Measurements from ENCODE around the gene STX11. TPM values are rescaled to one million over a fixed set of nuclear protein-coding genes. Genes with fewer than 3 reads are reported as not detected.

The STX11 gene
- polyA plus RNA-seq, 2 of the 4 experiments (the other 2 are of a cell fraction): 0.36 to 0.78 TPM

- Histone ChIP-seq H3K9me3 (no peaks in the 10 kb centered on the region), H3K4me1 (no peaks in the 10 kb centered on the region), H3K27ac (no peak overlapping the region), H3K4me3 (no peak overlapping the region), H3K4me2 (no peak overlapping the region)
- FAIRE-seq (no peak), DNase-seq (ENCODE audit: low read depth in 1 of 2, low spot score in 1 of 2) (no peak), ATAC-seq (no peak)
- WGBS (ENCODE audit: missing lambda C conversion rate): 40% methylated on average over 4 of the region's 4 CpGs
- CTCF ChIA-PET: interaction anchor here (0.8 to 1.5 kb wide), 9 partner anchors 10 to 414 kb away, joined by 3 to 6 read pairs (median 3); no protein-coding TSS in a partner anchor
- TF ChIP-seq HDAC2 (IDR thresholded peaks at IDR 0.05) (no peak), RAD21 (conservative IDR thresholded peaks at IDR 0.05 in 1 of 2, IDR thresholded peaks at IDR 0.05 in 1 of 2) (no peak), KDM1A (IDR thresholded peaks at IDR 0.05; ENCODE audit: low read depth) (no peak), MAZ (IDR thresholded peaks at IDR 0.05; ENCODE audit: borderline replicate concordance, low read depth, low read length) (no peak), CHD4 (IDR thresholded peaks at IDR 0.05; ENCODE audit: borderline replicate concordance) (no peak), POLR2AphosphoS2 (conservative IDR thresholded peaks at IDR 0.05; ENCODE audit: low read length) (no peak), ZNF302 (CRISPR knock-in tag; IDR thresholded peaks at IDR 0.05) (no peak), RARB (CRISPR knock-in tag; IDR thresholded peaks at IDR 0.05) (no peak), E2F6 (IDR thresholded peaks at IDR 0.05; ENCODE audit: borderline replicate concordance, low read depth) (no peak), ZC3H11A (IDR thresholded peaks at IDR 0.05) (no peak), EHF (CRISPR knock-in tag; IDR thresholded peaks at IDR 0.05) (no peak), NPAS2 (CRISPR knock-in tag; IDR thresholded peaks at IDR 0.05; ENCODE audit: borderline replicate concordance) (no peak), HES2 (IDR thresholded peaks at IDR 0.05) (no peak), HEYL (CRISPR knock-in tag; IDR thresholded peaks at IDR 0.05) (no peak), RCOR1 (IDR thresholded peaks at IDR 0.05; ENCODE audit: low read depth, low read length) (no peak)
- POLR2A ChIA-PET: interaction anchor here (1.0 kb wide), 1 partner anchor 374 kb away, joined by 3 read pairs; no protein-coding TSS in a partner anchor
Measured at GRCh38 chr6:144104488-144104887, 45.8 kb upstream of the STX11 start.

DNA sequence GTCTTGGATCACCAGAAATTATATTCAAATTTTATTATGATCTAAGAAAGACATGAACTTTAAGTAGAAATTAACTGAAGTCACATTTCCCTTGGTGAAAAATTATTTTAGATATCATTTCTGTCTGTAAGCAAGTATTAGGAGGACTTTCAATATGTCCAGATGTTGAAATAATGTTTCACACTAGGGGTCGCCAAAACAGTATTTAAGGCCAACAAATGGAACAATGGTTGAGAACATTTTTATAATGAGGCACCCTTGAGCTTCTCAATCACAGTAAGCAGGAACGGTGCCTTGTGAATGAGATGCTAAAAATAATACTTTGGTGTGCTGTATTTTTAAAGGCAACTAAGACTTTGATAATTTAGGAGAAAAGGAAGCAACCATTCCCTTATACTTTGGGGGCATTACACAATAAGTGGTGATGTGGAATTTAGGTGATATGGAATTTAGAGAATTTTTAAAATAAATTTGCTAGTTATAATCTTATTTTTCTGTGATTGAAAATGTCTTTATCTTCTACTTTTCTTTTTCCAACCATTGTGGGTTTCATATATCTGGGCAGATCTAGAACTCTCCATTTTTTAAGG, 45.3 kb upstream of the STX11 start:
- Histone ChIP-seq H3K27ac (no peak overlapping the region), H3K4me1 (no peaks in the 10 kb centered on the region), H3K9me3 (no peaks in the 10 kb centered on the region), H3K4me3 (no peak overlapping the region), H3K4me2 (no peak overlapping the region)
- ChIA-PET POLR2A (interaction anchor here (1.0 kb wide), 1 partner anchor 373 kb away, joined by 3 read pairs; no protein-coding TSS in a partner anchor), CTCF (interaction anchor here (0.6 to 1.5 kb wide), 10 partner anchors 10 to 413 kb away, joined by 3 to 6 read pairs (median 3); no protein-coding TSS in a partner anchor)
- no peak for TF ChIP-seq MAFK (IDR thresholded peaks at IDR 0.05; ENCODE audit: partially characterized antibody)
- TF ChIP-seq HDAC2 (IDR thresholded peaks at IDR 0.05): no peak
- peak; percentile 73 for TF ChIP-seq CTCF (IDR thresholded peaks at IDR 0.05)
- TF ChIP-seq RAD21 (conservative IDR thresholded peaks at IDR 0.05 in 1 of 2, IDR thresholded peaks at IDR 0.05 in 1 of 2): peak; percentile 81 to 87
- peak; percentile 83 for TF ChIP-seq SMC3 (IDR thresholded peaks at IDR 0.05)
- ATAC-seq (peak; percentile 68 to 80; a peak in 3 of 6 replicates), FAIRE-seq (no peak), DNase-seq (ENCODE audit: low read depth in 1 of 2, low spot score in 1 of 2) (peak; percentile 44 to 67)
- WGBS (ENCODE audit: missing lambda C conversion rate): 0% methylated on average over 2 of the region's 2 CpGs

GRCh38 chr6:144106206-144106605, 44.1 kb upstream of the STX11 start:
- Histone ChIP-seq H3K4me2 (no peak overlapping the region), H3K4me1 (no peaks in the 10 kb centered on the region), H3K27ac (no peak overlapping the region), H3K9me3 (no peaks in the 10 kb centered on the region), H3K4me3 (no peak overlapping the region)
- WGBS (ENCODE audit: missing lambda C conversion rate): 67% methylated on average over 1 of the region's 1 CpG
- CTCF ChIA-PET: interaction anchor here (0.6 to 0.9 kb wide), 3 partner anchors 98 to 198 kb away, joined by 3 read pairs; partner anchors contain the start of gene PLAGL1
- no peak for TF ChIP-seq HDAC2 (IDR thresholded peaks at IDR 0.05)
- TF ChIP-seq PHF8 (IDR thresholded peaks at IDR 0.05; ENCODE audit: borderline replicate concordance, low read depth): no peak
- FAIRE-seq (no peak), DNase-seq (ENCODE audit: low read depth in 1 of 2, low spot score in 1 of 2) (no peak), ATAC-seq (no peak)
- POLR2A ChIA-PET: no interaction called here

Measured in A549 (cell line).